ENCODE data around the gene STXBP5.

STXBP5 gene

GRCh38 chr6:147218797-147219196, 14.6 kb downstream of the STXBP5 start:
- H3K36me3 ChIP-seq (ENCODE audit: control insufficient read depth, insufficient read depth, low read length), result no peaks in the 10 kb centered on the region
- no peak overlapping the region for H3K4me3 ChIP-seq (ENCODE audit: low read length)
- H3K27me3 ChIP-seq (ENCODE audit: control insufficient read depth, insufficient read depth, low read length), result no peaks in the 10 kb centered on the region
- H3K9ac ChIP-seq (ENCODE audit: low read length), result no peak overlapping the region
- no peaks in the 10 kb centered on the region for H3K4me1 ChIP-seq (ENCODE audit: control insufficient read depth, insufficient read depth, low read length)
- H3K27ac ChIP-seq (ENCODE audit: low read depth, low read length), result no peak overlapping the region

- H3K4me3 ChIP-seq (ENCODE audit: low read length), result no peak overlapping the region
- no peak overlapping the region for H3K9ac ChIP-seq (ENCODE audit: low read length)
- H3K27ac ChIP-seq (ENCODE audit: low read depth, low read length), result no peak overlapping the region
- no peaks in the 10 kb centered on the region for H3K36me3 ChIP-seq (ENCODE audit: control insufficient read depth, insufficient read depth, low read length)
- no peaks in the 10 kb centered on the region for H3K4me1 ChIP-seq (ENCODE audit: control insufficient read depth, insufficient read depth, low read length)
- no peaks in the 10 kb centered on the region for H3K27me3 ChIP-seq (ENCODE audit: control insufficient read depth, insufficient read depth, low read length)
These were observed 15.2 kb downstream of the STXBP5 start for GRCh38 chr6:147219463-147219862.

GRCh38 chr6:147220345-147220744, 16.1 kb downstream of the STXBP5 start:
- Histone ChIP-seq H3K27me3 (ENCODE audit: control insufficient read depth, insufficient read depth, low read length) (no peaks in the 10 kb centered on the region), H3K27ac (ENCODE audit: low read depth, low read length) (no peak overlapping the region), H3K9ac (ENCODE audit: low read length) (no peak overlapping the region), H3K36me3 (ENCODE audit: control insufficient read depth, insufficient read depth, low read length) (no peaks in the 10 kb centered on the region), H3K4me1 (ENCODE audit: control insufficient read depth, insufficient read depth, low read length) (no peaks in the 10 kb centered on the region), H3K4me3 (ENCODE audit: low read length) (no peak overlapping the region)

- Histone ChIP-seq H3K36me3 (ENCODE audit: control insufficient read depth, insufficient read depth, low read length) (no peaks in the 10 kb centered on the region), H3K9ac (ENCODE audit: low read length) (no peak overlapping the region), H3K27ac (ENCODE audit: low read depth, low read length) (no peak overlapping the region), H3K4me1 (ENCODE audit: control insufficient read depth, insufficient read depth, low read length) (no peaks in the 10 kb centered on the region), H3K4me3 (ENCODE audit: low read length) (no peak overlapping the region), H3K27me3 (ENCODE audit: control insufficient read depth, insufficient read depth, low read length) (no peaks in the 10 kb centered on the region)
These were observed 17.5 kb downstream of the STXBP5 start for GRCh38 chr6:147221739-147222138.

- Histone ChIP-seq H3K4me3 (ENCODE audit: low read length) (no peak overlapping the region), H3K27ac (ENCODE audit: low read depth, low read length) (no peak overlapping the region), H3K9ac (ENCODE audit: low read length) (no peak overlapping the region), H3K27me3 (ENCODE audit: control insufficient read depth, insufficient read depth, low read length) (no peaks in the 10 kb centered on the region), H3K4me1 (ENCODE audit: control insufficient read depth, insufficient read depth, low read length) (no peaks in the 10 kb centered on the region), H3K36me3 (ENCODE audit: control insufficient read depth, insufficient read depth, low read length) (no peaks in the 10 kb centered on the region)
These were observed 18.1 kb downstream of the STXBP5 start for GRCh38 chr6:147222160-147222838.

- no peak overlapping the region for H3K4me3 ChIP-seq (ENCODE audit: low read length)
- no peaks in the 10 kb centered on the region for H3K27me3 ChIP-seq (ENCODE audit: control insufficient read depth, insufficient read depth, low read length)
- H3K27ac ChIP-seq (ENCODE audit: low read depth, low read length), result no peak overlapping the region
- H3K36me3 ChIP-seq (ENCODE audit: control insufficient read depth, insufficient read depth, low read length), result no peaks in the 10 kb centered on the region
- H3K9ac ChIP-seq (ENCODE audit: low read length), result no peak overlapping the region
- H3K4me1 ChIP-seq (ENCODE audit: control insufficient read depth, insufficient read depth, low read length), result no peaks in the 10 kb centered on the region
These were observed 19.5 kb downstream of the STXBP5 start for GRCh38 chr6:147223736-147224135.

GRCh38 chr6:147226163-147226724, 22.0 kb downstream of the STXBP5 start:
- H3K27me3 ChIP-seq (ENCODE audit: control insufficient read depth, insufficient read depth, low read length), result no peaks in the 10 kb centered on the region
- H3K27ac ChIP-seq (ENCODE audit: low read depth, low read length), result no peak overlapping the region
- no peak overlapping the region for H3K9ac ChIP-seq (ENCODE audit: low read length)
- no peak overlapping the region for H3K4me3 ChIP-seq (ENCODE audit: low read length)
- no peaks in the 10 kb centered on the region for H3K4me1 ChIP-seq (ENCODE audit: control insufficient read depth, insufficient read depth, low read length)
- no peaks in the 10 kb centered on the region for H3K36me3 ChIP-seq (ENCODE audit: control insufficient read depth, insufficient read depth, low read length)

- no peaks in the 10 kb centered on the region for H3K4me1 ChIP-seq (ENCODE audit: control insufficient read depth, insufficient read depth, low read length)
- no peak overlapping the region for H3K4me3 ChIP-seq (ENCODE audit: low read length)
- no peak overlapping the region for H3K9ac ChIP-seq (ENCODE audit: low read length)
- H3K27me3 ChIP-seq (ENCODE audit: control insufficient read depth, insufficient read depth, low read length), result no peaks in the 10 kb centered on the region
- H3K36me3 ChIP-seq (ENCODE audit: control insufficient read depth, insufficient read depth, low read length), result no peaks in the 10 kb centered on the region
- no peak overlapping the region for H3K27ac ChIP-seq (ENCODE audit: low read depth, low read length)
These were observed 22.7 kb downstream of the STXBP5 start for GRCh38 chr6:147226877-147227276.

GRCh38 chr6:147227770-147228320, 23.6 kb downstream of the STXBP5 start:
- no peak overlapping the region for H3K27ac ChIP-seq (ENCODE audit: low read depth, low read length)

GRCh38 chr6:147231589-147231988, 27.4 kb downstream of the STXBP5 start:
- H3K4me1 ChIP-seq (ENCODE audit: control insufficient read depth, insufficient read depth, low read length), result no peaks in the 10 kb centered on the region
- H3K36me3 ChIP-seq (ENCODE audit: control insufficient read depth, insufficient read depth, low read length), result no peaks in the 10 kb centered on the region
- no peak overlapping the region for H3K4me3 ChIP-seq (ENCODE audit: low read length)
- H3K27ac ChIP-seq (ENCODE audit: low read depth, low read length), result no peak overlapping the region
- H3K9ac ChIP-seq (ENCODE audit: low read length), result no peak overlapping the region
- no peaks in the 10 kb centered on the region for H3K27me3 ChIP-seq (ENCODE audit: control insufficient read depth, insufficient read depth, low read length)

More at GRCh38 chr6:147227770-147228320, 23.6 kb downstream of the STXBP5 start:
- Histone ChIP-seq H3K9ac (ENCODE audit: low read length) (no peak overlapping the region), H3K4me1 (ENCODE audit: control insufficient read depth, insufficient read depth, low read length) (no peaks in the 10 kb centered on the region), H3K4me3 (ENCODE audit: low read length) (no peak overlapping the region), H3K27me3 (ENCODE audit: control insufficient read depth, insufficient read depth, low read length) (no peaks in the 10 kb centered on the region), H3K36me3 (ENCODE audit: control insufficient read depth, insufficient read depth, low read length) (no peaks in the 10 kb centered on the region)

- Histone ChIP-seq H3K4me1 (ENCODE audit: control insufficient read depth, insufficient read depth, low read length) (no peaks in the 10 kb centered on the region), H3K4me3 (ENCODE audit: low read length) (no peak overlapping the region), H3K27ac (ENCODE audit: low read depth, low read length) (no peak overlapping the region), H3K36me3 (ENCODE audit: control insufficient read depth, insufficient read depth, low read length) (peaks cover 3% of the 10 kb centered on the region), H3K27me3 (ENCODE audit: control insufficient read depth, insufficient read depth, low read length) (no peaks in the 10 kb centered on the region), H3K9ac (ENCODE audit: low read length) (no peak overlapping the region)
These were observed 30.5 kb downstream of the STXBP5 start for GRCh38 chr6:147234685-147235084.

GRCh38 chr6:147238164-147238563, 33.9 kb downstream of the STXBP5 start:
- Histone ChIP-seq H3K9ac (ENCODE audit: low read length) (no peak overlapping the region), H3K4me1 (ENCODE audit: control insufficient read depth, insufficient read depth, low read length) (no peaks in the 10 kb centered on the region), H3K36me3 (ENCODE audit: control insufficient read depth, insufficient read depth, low read length) (peaks cover 5% of the 10 kb centered on the region), H3K27ac (ENCODE audit: low read depth, low read length) (no peak overlapping the region), H3K4me3 (ENCODE audit: low read length) (no peak overlapping the region), H3K27me3 (ENCODE audit: control insufficient read depth, insufficient read depth, low read length) (no peaks in the 10 kb centered on the region)

GRCh38 chr6:147238906-147239305, 34.7 kb downstream of the STXBP5 start:
- H3K4me3 ChIP-seq (ENCODE audit: low read length), result no peak overlapping the region
- no peak overlapping the region for H3K9ac ChIP-seq (ENCODE audit: low read length)
- H3K27me3 ChIP-seq (ENCODE audit: control insufficient read depth, insufficient read depth, low read length), result no peaks in the 10 kb centered on the region
- H3K36me3 ChIP-seq (ENCODE audit: control insufficient read depth, insufficient read depth, low read length), result peaks cover 5% of the 10 kb centered on the region
- no peaks in the 10 kb centered on the region for H3K4me1 ChIP-seq (ENCODE audit: control insufficient read depth, insufficient read depth, low read length)
- no peak overlapping the region for H3K27ac ChIP-seq (ENCODE audit: low read depth, low read length)

Data from rectal smooth muscle tissue (tissue), 1 donor.